NCI-H1436 (cell line): ENCODE measurements around the gene GHR.

Experiments used
- DNase-seq: peaks from one replicate; lab custom pipeline; 2025; lab: John Stamatoyannopoulos, UW

The GHR gene

GRCh38 chr5:42462083-42462482 lies 38.8 kb downstream of the GHR start:
- no peak for DNase-seq

- no peak for DNase-seq
Measured at GRCh38 chr5:42467572-42467971, 44.3 kb downstream of the GHR start.

GRCh38 chr5:42467981-42468524 lies 44.8 kb downstream of the GHR start:
- no peak for DNase-seq

GRCh38 chr5:42483472-42484154 lies 60.4 kb downstream of the GHR start:
- DNase-seq = no peak

- DNase-seq = no peak
Measured at GRCh38 chr5:42487077-42487476, 63.8 kb downstream of the GHR start.

- no peak for DNase-seq
Measured at GRCh38 chr5:42487821-42488220, 64.6 kb downstream of the GHR start.

GRCh38 chr5:42490831-42491230 lies 67.6 kb downstream of the GHR start:
- no peak for DNase-seq

- DNase-seq = no peak
Measured at GRCh38 chr5:42491699-42492098, 68.5 kb downstream of the GHR start.

- DNase-seq = no peak
Measured at GRCh38 chr5:42492974-42493373, 69.7 kb downstream of the GHR start.

- DNase-seq = no peak
Measured at GRCh38 chr5:42494414-42494813, 71.2 kb downstream of the GHR start.

GRCh38 chr5:42495914-42496313 lies 72.7 kb downstream of the GHR start:
- DNase-seq = no peak

- no peak for DNase-seq
Measured at GRCh38 chr5:42496397-42497156, 73.3 kb downstream of the GHR start.

GRCh38 chr5:42498000-42498399 lies 74.8 kb downstream of the GHR start:
- DNase-seq = no peak

- DNase-seq = no peak
Measured at GRCh38 chr5:42499016-42499415, 75.8 kb downstream of the GHR start.

- DNase-seq = no peak
Measured at GRCh38 chr5:42500003-42500599, 76.9 kb downstream of the GHR start.

- no peak for DNase-seq
Measured at GRCh38 chr5:42502613-42503470, 79.6 kb downstream of the GHR start.

- no peak for DNase-seq
Measured at GRCh38 chr5:42506662-42507061, 83.4 kb downstream of the GHR start.

- DNase-seq = no peak
Measured at GRCh38 chr5:42507451-42508097, 84.3 kb downstream of the GHR start.

- DNase-seq = no peak
Measured at GRCh38 chr5:42513246-42513645, 90.0 kb downstream of the GHR start.

- no peak for DNase-seq
Measured at GRCh38 chr5:42514754-42515153, 91.5 kb downstream of the GHR start.

- no peak for DNase-seq
Measured at GRCh38 chr5:42515504-42515903, 92.3 kb downstream of the GHR start.
